Measurements from ENCODE around the gene ITPK1.

Gene ITPK1

GRCh38 chr14:92984082-92984788 is 131.5 kb downstream of the ITPK1 start:
- no peak for DNase-seq

- DNase-seq = no peak
Measured at GRCh38 chr14:92982956-92983355, 132.8 kb downstream of the ITPK1 start.

- no peak for DNase-seq
Measured at GRCh38 chr14:92981726-92982125, 134.0 kb downstream of the ITPK1 start.

DNA sequence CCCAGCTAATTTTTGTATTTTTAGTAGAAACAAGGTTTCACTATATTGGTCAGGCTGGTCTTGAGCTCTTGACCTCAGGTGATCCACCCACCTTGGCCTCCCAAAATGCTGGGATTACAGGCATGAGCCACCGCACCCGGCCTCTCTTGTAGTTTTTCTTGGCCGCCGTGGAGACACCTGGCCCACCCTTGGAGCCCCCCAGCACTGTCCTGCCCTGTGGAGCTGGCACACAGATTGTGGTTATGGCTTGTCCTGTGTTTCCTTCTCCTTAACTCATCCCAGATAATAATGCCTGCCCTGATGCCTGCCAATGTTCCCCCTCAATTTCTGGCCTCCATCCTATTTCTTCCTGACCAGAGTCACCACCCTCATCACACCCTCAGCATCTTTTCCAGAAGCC is 134.9 kb downstream of the ITPK1 start:
- DNase-seq = no peak

DNA sequence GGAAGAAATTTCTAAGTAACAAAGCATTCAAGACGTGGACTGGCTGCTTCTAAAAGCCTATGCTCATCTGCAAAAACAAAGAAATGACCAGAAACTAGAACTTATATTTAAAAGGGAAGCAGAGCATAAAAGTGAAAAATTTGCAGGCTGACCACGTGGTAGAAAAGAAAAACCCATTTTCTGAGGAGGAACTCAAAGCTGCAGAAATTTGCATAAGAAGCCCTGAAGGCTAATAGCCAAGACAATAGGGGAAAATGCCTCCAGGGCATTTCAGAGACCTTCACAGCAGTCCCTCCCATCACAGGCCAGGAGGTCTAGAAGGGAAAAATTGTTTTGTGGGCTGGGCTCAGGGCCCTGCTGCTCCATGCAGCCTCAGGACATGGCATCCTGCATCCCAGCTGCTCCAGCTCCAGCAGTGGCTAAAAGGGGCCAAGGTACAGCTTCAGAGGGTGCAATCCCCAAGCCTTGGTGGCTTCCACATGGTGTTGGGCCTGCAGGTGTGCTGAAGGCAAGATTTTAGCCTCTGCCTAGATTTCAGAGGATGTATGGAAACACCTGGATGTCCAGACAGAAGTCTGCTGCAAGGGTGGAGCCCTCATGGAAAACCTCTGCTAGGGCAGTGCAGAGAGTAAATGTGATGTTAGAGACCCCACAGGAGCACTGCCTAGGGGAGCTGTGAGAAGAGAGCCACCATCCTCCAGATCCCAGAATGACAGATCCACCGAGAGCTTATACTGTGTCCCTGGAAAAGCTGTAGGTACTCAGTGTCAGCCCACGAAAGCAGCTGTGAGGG is 137.3 kb downstream of the ITPK1 start:
- DNase-seq = no peak

- DNase-seq = no peak
Measured at GRCh38 chr14:92976268-92976667, 139.5 kb downstream of the ITPK1 start.

- no peak for DNase-seq
Measured at GRCh38 chr14:92974541-92975345, 141.0 kb downstream of the ITPK1 start.

DNA sequence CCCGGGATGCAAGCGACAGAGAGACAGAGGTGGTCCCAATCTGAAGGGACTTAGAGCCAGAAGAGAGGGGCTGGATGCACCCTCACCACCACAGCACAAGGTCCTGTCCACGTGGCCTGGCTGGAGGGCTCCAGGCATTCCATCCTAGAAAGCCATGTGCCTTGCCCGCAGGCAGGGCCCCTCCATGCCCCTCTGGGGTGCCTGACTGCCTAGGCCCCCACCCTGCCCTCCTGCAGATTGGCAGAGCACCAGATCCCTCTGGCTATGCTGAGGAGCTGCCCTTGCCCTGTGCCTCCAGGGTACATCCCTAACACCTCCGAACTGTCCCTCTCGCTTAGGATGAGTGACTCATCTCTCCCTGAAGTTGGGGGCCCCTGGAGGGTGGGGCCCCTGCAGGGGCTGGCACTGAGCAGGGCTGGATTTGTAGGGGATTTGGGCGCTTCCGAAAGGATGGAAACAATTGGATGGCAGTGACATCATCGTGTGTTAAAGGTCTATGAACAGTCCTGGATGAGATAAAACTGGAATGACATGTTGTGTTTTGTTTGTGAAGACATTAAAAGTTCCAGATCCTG is 141.8 kb downstream of the ITPK1 start:
- no peak for DNase-seq

DNA sequence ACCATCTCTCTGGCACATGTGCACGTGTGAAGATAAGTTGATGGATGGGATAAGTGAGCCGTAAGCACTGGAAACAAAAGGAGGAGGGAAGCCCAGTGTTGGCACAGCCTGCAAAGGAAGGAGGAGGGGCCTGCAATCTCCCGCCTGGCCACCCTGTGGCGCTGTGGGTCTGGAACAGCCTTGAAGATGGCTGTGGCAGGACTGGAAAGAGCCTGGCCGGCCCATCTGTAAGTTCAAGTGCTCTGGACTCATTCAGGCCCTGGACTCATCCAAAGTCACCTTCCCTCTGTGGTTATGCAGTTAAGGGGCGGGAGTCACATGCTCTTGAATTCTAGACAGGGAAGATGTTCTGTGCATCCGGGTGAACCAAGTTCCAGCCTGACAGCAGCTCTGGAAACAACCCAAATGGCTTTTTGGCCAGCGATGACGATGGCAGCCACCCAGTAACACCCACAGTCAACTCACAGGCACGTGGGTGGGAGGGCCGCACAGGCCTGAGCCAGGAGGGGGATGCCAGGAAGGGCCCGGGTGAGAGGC is 142.4 kb downstream of the ITPK1 start:
- DNase-seq = no peak

- no peak for DNase-seq
Measured at GRCh38 chr14:92971601-92972180, 144.0 kb downstream of the ITPK1 start.

DNA sequence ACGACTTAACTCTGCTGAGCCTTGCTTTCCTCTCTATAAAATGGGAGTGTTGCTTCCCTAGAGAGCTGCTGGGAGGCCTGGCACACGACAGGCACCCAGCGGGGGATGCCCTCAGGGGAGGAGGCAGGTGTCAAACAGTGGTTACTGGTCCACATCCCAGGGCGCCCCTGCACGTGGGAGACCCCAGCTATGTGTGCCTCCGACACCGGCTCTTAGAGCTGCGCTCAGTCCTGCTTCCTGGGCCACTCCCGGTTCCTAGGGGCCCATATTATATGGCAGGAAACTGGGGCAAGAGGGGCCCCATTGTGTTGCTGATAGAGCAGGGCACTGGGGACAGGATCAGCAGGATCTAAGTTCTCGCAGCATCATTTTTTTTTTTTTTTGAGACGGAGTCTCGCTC is 145.5 kb downstream of the ITPK1 start:
- DNase-seq = no peak

- DNase-seq = no peak
Measured at GRCh38 chr14:92969871-92970270, 145.9 kb downstream of the ITPK1 start.

DNA sequence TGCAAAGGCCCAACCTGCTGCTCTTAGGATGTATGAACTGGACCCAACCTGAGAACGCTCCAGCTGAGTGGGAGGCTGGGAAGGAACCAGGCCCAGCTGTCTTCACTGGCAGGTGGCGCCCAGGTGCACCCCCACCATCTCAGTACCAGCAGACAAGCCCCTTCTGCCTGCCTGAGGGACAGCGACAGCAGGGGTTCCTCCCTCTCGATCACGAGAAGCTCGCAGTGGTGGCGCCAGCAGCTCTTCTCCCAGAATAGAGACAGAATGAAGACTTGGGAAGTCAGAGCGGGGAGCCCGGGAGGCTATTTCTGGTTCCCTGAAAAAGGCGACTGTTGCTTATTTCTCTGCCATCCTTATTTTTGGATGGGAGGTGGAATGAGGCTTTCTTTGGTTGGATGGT is 146.3 kb downstream of the ITPK1 start:
- DNase-seq = no peak

GRCh38 chr14:92968291-92969020 is 147.3 kb downstream of the ITPK1 start:
- no peak for DNase-seq

DNA sequence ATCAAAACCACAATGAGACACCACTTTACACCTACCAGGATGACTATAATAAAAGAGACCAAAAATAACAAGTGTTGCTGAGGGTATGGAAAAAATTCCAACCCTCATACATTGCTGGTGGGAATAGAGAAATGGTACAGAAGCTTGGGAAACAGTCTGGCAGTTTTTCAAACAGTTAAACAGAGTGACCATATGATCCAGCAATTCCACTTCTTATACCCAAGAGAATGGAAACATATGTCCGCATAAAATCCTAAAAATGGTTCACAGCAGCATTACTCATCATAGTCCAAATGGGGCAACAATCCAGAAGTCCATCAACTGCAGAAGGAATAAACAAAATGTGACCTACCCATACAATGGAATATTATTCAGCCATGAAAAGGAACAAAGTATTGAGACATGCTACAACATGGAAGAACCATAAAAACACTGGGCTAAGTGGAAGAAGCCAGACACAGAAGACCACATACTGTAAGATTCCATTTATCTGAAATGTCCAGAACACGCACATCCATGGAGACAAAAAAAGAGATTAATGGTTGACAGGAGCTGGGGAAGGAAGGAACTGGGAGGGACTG is 148.3 kb downstream of the ITPK1 start:
- DNase-seq = no peak

DNA sequence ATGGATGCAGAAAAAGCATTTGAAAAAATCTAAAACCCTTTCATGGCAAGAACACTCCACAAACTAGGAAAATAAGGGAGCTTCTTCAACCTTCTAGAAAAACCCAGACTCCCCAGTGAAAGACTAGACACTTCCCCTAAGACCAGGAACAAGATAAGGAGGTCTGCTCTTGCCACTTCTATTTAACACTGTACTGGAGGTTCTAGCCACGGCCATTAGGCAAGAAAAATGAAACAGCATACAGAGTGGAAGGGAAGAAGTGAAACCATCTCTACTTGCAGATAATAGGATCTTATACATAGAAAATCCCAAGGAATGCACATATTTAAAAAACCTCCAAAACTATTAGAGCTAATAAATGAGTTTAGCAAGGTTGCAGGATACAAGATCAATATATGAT is 150.4 kb downstream of the ITPK1 start:
- DNase-seq = no peak

DNA sequence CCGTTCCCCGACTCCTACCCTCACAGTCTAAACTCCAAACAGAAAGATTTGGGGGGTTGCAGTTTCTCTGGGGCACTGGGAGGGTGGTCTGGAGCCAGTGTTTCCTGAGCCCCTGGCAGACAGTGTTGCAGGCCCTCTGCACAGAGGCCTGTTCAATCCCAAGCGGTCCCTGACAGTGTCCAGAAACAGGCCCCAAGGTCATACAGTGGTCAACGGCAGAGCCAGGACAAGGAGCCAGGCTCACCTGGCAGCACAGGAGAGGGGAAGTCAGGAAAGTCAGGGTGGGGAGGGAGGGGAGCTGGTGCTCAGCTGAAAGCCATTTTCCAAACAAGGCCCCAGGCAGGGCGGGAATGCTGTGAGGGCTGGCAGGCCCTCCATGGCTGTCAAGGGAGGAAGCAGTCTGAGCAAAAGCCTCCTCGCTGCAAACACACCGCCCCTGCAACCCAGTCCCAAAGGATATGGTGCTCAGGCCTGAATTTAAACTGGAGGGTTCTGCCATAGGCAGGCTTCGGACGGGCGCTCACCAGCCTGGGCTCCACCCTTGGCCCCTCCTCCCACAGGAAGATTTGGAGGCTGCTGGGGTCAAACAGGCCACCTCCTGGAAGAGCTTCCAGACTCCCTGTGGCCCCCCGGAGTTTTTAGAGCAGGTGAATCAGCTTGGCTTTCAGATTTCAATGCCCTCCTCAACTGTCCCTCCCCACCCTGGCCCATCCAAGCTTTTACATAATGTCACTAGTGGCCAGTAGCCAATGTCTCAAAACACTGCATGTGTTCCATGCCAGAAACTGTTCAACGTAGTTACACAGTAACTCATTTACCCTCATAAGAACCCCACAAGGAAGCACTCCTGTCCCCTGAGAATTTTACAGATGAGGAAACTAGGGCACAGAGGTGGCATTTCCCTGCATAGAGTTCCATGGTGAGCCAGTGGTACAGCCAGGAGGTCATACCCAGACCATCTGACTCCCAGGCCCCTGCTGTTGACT is 151.3 kb downstream of the ITPK1 start:
- DNase-seq = no peak

GRCh38 chr14:92963301-92964123 is 152.2 kb downstream of the ITPK1 start:
- no peak for DNase-seq

DNA sequence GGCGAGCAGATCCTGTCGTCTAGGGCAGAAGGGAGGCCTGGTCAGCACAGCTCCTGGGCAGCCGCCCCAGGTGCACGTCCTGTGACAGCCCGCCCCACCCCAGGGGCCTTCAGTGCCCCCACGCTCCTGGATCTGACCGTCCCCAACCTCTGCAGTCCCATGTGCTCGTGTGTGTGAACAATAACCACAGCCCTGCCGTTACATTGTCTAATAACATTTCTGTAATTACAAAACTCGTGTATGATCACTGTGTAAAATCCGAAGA is 153.0 kb downstream of the ITPK1 start:
- DNase-seq = no peak

Data from SIG-M5 (cell line).